Neural crest cell (in vitro differentiated cells): ENCODE measurements around the gene CASP7. TPM values are rescaled to one million over a fixed set of nuclear protein-coding genes. Genes with fewer than 3 reads are reported as not detected.

Experiments
- DNase-seq: peaks from one replicate; pipeline ENCODE4 v3.0.0; 2021; ENCODE audit warnings: low read depth, mixed read lengths, low spot score
- H3K27ac Mint-ChIP-seq: one replicate; pipeline ENCODE4 v1.8.0; 2021; ENCODE audit warnings: mild to moderate bottlenecking, mixed read lengths; ENCODE audit not compliant: unreplicated experiment
- H3K27me3 Mint-ChIP-seq: 2 replicates; pipeline ENCODE4 v1.8.0; 2021; ENCODE audit warnings: low read depth, mild to moderate bottlenecking, mixed read lengths
- H3K36me3 Mint-ChIP-seq: 2 replicates; pipeline ENCODE4 v1.8.0; 2021; ENCODE audit warnings: low read depth, mild to moderate bottlenecking, mixed read lengths
- H3K4me1 Mint-ChIP-seq: 2 replicates; pipeline ENCODE4 v1.8.0; 2021; ENCODE audit warnings: mixed read lengths
- H3K4me3 Mint-ChIP-seq: one replicate; pipeline ENCODE4 v1.8.0; 2021; ENCODE audit warnings: mild to moderate bottlenecking, mixed read lengths
- H3K9me3 Mint-ChIP-seq: 2 replicates; pipeline ENCODE4 v1.8.0; 2021; ENCODE audit warnings: mixed read lengths
- total RNA-seq: library from RNA; stranded (reverse); gene quantifications from 2 replicates; pipeline ENCODE4 v1.2.1, GENCODE V29; 2021
- TF ChIP-seq, protein P1 (sequence below): fragments of 200-600 bp; sonication (generic); conservative IDR thresholded peaks from 2 replicates; pipeline ENCODE4 v1.5.0; 2021; ENCODE audit warnings: antibody characterized with exemption, mild to moderate bottlenecking

CASP7 gene
- total RNA-seq, 1 donor from 2014 or later: 16.6 TPM

DNA sequence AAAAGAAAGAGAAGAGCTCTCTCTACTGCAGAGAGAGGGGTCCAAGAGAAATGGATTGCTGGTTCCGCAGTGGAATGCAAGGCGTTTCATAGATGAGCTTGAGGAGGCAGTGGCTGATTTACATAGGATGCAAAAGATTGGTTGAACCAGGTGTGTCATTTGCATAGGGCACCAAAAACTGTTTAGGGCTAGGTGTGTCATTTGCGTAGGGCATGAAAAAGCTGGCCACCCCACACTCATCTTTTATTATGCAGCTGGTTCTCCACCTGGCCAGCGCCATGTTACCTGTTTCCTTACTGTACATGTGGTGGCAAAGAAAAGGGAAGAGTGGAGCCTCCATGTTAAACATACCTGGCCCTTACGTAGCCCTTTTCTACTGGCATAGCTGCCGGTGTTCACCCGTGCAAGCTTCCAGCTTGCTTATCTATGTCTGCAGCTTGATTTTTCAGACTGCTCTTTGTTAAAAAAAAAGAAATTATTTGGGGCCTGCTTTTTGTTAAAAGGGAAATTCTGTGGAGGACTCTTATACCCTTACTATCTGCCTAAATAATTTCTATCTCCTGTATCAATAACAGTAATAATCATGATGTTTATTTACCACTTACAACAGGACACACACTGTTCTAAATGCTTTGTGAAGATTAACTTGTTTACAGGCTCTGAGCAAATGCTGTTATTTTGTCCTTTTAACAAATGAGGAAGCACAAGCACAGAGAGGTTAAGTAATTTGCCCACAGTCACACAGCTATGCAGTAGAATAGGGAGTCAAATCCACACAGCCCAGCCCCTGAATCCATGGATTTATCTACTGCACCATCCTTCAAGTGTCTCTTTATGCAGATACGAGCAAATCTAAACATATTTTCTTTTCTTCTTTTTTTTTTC is 33.3 kb downstream of the CASP7 start:
- TF ChIP-seq, protein P1, sequence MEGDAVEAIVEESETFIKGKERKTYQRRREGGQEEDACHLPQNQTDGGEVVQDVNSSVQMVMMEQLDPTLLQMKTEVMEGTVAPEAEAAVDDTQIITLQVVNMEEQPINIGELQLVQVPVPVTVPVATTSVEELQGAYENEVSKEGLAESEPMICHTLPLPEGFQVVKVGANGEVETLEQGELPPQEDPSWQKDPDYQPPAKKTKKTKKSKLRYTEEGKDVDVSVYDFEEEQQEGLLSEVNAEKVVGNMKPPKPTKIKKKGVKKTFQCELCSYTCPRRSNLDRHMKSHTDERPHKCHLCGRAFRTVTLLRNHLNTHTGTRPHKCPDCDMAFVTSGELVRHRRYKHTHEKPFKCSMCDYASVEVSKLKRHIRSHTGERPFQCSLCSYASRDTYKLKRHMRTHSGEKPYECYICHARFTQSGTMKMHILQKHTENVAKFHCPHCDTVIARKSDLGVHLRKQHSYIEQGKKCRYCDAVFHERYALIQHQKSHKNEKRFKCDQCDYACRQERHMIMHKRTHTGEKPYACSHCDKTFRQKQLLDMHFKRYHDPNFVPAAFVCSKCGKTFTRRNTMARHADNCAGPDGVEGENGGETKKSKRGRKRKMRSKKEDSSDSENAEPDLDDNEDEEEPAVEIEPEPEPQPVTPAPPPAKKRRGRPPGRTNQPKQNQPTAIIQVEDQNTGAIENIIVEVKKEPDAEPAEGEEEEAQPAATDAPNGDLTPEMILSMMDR: no peak
- Mint-ChIP-seq H3K36me3 (peaks cover 6% of the 10 kb centered on the region), H3K9me3 (peaks cover 2% of the 10 kb centered on the region), H3K27me3 (no peaks in the 10 kb centered on the region), H3K27ac (no peak overlapping the region), H3K4me3 (no peak overlapping the region), H3K4me1 (peaks cover 41% of the 10 kb centered on the region)
- no peak for DNase-seq

DNA sequence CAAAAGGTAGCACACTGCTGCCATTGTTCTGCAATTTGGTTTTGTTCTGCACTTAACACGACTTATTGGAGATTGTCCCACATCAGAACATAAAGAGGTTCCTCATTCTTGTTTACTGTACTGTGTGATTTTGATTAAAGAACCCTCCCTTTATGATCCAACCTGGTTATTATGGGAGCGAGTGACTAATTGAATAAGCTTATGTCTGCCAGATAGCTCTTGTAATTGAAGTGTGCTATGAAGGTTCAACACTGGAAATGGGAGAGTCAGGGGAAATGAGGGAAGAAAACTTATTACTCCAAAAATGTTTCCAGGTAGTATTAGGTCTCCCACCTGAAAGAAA is 33.9 kb downstream of the CASP7 start:
- TF ChIP-seq, protein P1: no peak
- peaks cover 9% of the 10 kb centered on the region for H3K36me3 Mint-ChIP-seq
- peaks cover 2% of the 10 kb centered on the region for H3K9me3 Mint-ChIP-seq
- DNase-seq: no peak
- H3K27ac Mint-ChIP-seq: no peak overlapping the region
- H3K4me3 Mint-ChIP-seq: no peak overlapping the region
- H3K4me1 Mint-ChIP-seq: peaks cover 37% of the 10 kb centered on the region
- H3K27me3 Mint-ChIP-seq: no peaks in the 10 kb centered on the region

DNA sequence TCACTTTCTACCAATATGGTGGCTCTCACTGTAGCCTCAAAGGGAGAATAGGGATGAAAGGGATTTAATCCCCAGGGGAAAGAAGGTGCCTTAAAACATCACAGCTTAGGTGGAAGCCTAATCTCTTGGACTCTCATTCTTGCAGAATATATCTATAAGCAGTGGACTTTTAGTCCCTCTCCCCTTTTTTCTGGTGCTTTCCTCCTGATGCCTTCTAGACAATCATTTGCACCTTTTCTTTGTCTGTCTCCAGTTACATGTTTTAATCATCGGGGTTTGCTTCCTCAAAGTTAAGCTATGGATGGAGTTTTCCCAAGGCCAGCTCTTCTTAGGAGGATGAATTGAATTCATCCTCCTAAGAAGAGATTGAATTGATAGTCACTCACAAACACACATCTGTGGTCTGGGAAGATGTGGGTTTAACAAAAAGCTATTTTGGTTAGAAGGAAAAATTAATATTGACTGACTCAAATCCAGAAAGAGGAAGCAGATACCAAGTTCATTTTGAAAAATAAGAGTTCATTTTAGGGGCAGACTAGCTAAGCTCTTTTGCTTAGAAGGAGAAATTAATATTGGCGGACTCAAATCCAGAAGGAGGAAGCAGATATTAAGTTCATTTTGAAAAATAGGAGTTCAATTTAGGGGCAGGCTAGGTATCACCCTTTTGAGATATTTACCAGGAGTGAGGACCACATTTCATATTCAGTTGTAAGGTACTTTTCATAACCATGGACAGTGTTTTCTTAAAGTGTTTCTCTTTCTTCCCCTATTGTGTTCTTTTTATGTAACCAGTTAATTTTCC is 36.6 kb downstream of the CASP7 start:
- DNase-seq: no peak
- TF ChIP-seq, protein P1: no peak
- H3K27me3 Mint-ChIP-seq: no peaks in the 10 kb centered on the region
- H3K9me3 Mint-ChIP-seq: peaks cover 2% of the 10 kb centered on the region
- H3K27ac Mint-ChIP-seq: no peak overlapping the region
- H3K36me3 Mint-ChIP-seq: peaks cover 12% of the 10 kb centered on the region
- peaks cover 17% of the 10 kb centered on the region for H3K4me1 Mint-ChIP-seq
- no peak overlapping the region for H3K4me3 Mint-ChIP-seq

DNA sequence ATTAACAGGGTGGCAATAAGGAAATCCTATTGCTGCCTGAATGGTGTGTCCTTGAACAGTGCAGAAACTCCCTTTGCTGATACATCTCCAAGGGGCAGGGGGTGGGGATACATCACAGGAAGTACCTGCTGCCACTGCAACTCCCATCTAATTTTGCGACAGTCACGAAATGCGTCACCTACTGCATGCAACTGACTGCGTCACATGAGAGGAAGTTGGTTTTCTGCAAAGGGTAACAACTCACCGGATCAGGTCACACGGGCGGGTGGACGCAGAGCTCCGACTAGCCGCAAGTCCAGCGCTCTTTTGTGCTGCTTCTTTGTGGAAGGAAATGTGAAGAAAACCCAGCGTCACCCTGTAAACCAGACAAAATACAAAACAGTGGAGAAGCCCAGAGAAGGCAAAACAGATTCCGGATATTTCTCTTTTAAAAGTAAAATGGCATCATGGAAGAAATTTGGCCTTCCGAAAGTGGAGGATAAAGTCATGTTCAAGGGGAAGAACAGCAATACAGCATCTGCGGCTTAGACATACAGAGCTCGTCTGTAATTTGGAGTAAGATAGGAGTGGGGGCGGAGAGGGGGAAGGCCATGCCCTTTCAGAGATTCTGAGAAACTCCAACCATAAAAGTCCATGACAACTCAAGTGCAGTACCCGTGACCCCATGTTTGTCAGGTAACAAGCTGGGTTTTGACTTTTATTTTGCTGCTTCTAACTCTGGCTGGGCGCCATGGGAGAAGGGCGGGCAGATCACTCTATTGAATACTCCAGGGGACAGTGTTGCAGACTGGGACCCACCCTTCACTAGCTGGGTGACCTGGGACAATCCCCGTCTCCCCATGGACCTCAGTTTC is 39.5 kb downstream of the CASP7 start:
- DNase-seq: no peak
- H3K36me3 Mint-ChIP-seq: peaks cover 12% of the 10 kb centered on the region
- H3K4me1 Mint-ChIP-seq: peaks cover 6% of the 10 kb centered on the region
- no peak overlapping the region for H3K27ac Mint-ChIP-seq
- no peaks in the 10 kb centered on the region for H3K27me3 Mint-ChIP-seq
- H3K9me3 Mint-ChIP-seq: peaks cover 2% of the 10 kb centered on the region
- H3K4me3 Mint-ChIP-seq: no peak overlapping the region
- TF ChIP-seq, protein P1: no peak

DNA sequence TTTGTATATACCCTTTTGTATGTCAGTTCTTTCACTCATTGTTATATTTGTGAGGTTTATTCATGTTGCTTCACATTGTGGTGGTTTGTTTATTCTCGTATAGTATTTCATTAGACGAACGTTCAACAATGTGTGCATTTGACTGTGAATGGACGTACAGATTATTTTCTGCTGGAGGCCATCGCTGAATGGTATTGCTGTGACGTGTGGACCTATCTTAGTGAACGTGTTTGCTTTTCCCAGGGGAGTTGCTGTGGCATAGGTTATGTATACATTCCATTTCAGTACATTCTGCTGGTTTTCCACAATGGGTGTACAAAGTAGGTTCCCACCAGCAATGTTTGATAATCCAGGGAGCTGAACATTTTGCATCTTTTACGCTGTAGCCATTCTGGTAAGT is 40.7 kb downstream of the CASP7 start:
- TF ChIP-seq, protein P1: no peak
- DNase-seq: no peak
- Mint-ChIP-seq H3K36me3 (peaks cover 12% of the 10 kb centered on the region), H3K27ac (no peak overlapping the region), H3K9me3 (peaks cover 2% of the 10 kb centered on the region), H3K4me3 (no peak overlapping the region), H3K4me1 (peaks cover 6% of the 10 kb centered on the region), H3K27me3 (no peaks in the 10 kb centered on the region)
